ENCODE data around the gene KIF23. TPM values are rescaled to one million over a fixed set of nuclear protein-coding genes. Genes with fewer than 3 reads are reported as not detected.

The KIF23 gene
- total RNA-seq, 1 donor from 2014 or later: 1.5 TPM

- Mint-ChIP-seq H3K9me3 (no peaks in the 10 kb centered on the region), H3K27ac (no peak overlapping the region), H3K4me1 (peaks cover 22% of the 10 kb centered on the region), H3K36me3 (ENCODE audit: low read depth) (no peaks in the 10 kb centered on the region), H3K4me3 (no peak overlapping the region), H3K27me3 (no peaks in the 10 kb centered on the region)
- ATAC-seq (ENCODE audit: low read depth) (no peak), DNase-seq (no peak)
- POLR2A ChIA-PET: no interaction called here
- TF ChIP-seq CTCF (IDR thresholded peaks at IDR 0.05): no peak
- CTCF ChIA-PET: interaction anchor here (2.4 kb wide), 1 partner anchor 9 kb away, joined by 8 read pairs; no protein-coding TSS in a partner anchor
- intact Hi-C loops (cut with micrococcal nuclease): loop anchor here (5.0 kb wide), 1 partner anchor 409 kb away; no protein-coding TSS in a partner anchor
Measured at GRCh38 chr15:69466733-69467132, 52.6 kb downstream of the KIF23 start.

GRCh38 chr15:69467636-69468035 lies 53.5 kb downstream of the KIF23 start:
- TF ChIP-seq CTCF (IDR thresholded peaks at IDR 0.05): no peak
- intact Hi-C loops (cut with micrococcal nuclease): loop anchor here (5.0 kb wide), 1 partner anchor 410 kb away; no protein-coding TSS in a partner anchor
- no peak for ATAC-seq (ENCODE audit: low read depth)
- no peaks in the 10 kb centered on the region for H3K9me3 Mint-ChIP-seq
- no peak overlapping the region for H3K4me3 Mint-ChIP-seq
- no peaks in the 10 kb centered on the region for H3K27me3 Mint-ChIP-seq
- H3K36me3 Mint-ChIP-seq (ENCODE audit: low read depth): no peaks in the 10 kb centered on the region
- CTCF ChIA-PET: interaction anchor here (1.1 kb wide), 1 partner anchor 10 kb away, joined by 3 read pairs; no protein-coding TSS in a partner anchor
- no peak overlapping the region for H3K27ac Mint-ChIP-seq
- DNase-seq: no peak
- POLR2A ChIA-PET: no interaction called here
- peaks cover 15% of the 10 kb centered on the region for H3K4me1 Mint-ChIP-seq

- no peak for TF ChIP-seq CTCF (IDR thresholded peaks at IDR 0.05)
- ATAC-seq (ENCODE audit: low read depth) (peak; percentile 74), DNase-seq (no peak)
- peak overlapping the region; percentile 1 for H3K4me3 Mint-ChIP-seq
- CTCF ChIA-PET: interaction anchor here (1.1 kb wide), 1 partner anchor 11 kb away, joined by 3 read pairs; no protein-coding TSS in a partner anchor
- H3K4me1 Mint-ChIP-seq: peaks cover 8% of the 10 kb centered on the region
- intact Hi-C loops (cut with micrococcal nuclease): loop anchor here (5.0 kb wide), 1 partner anchor 411 kb away; no protein-coding TSS in a partner anchor
- H3K9me3 Mint-ChIP-seq: no peaks in the 10 kb centered on the region
- H3K27me3 Mint-ChIP-seq: no peaks in the 10 kb centered on the region
- no peak overlapping the region for H3K27ac Mint-ChIP-seq
- POLR2A ChIA-PET: interaction anchor here (1.4 kb wide), 1 partner anchor 16 kb away, joined by 5 read pairs; the partner anchor contains the start of gene RPLP1
- no peaks in the 10 kb centered on the region for H3K36me3 Mint-ChIP-seq (ENCODE audit: low read depth)
Measured at GRCh38 chr15:69468241-69469121, 54.3 kb downstream of the KIF23 start.

- POLR2A ChIA-PET: interaction anchor here (1.4 kb wide), 1 partner anchor 17 kb away, joined by 5 read pairs; the partner anchor contains the start of gene RPLP1
- no peaks in the 10 kb centered on the region for H3K36me3 Mint-ChIP-seq (ENCODE audit: low read depth)
- no peak for TF ChIP-seq CTCF (IDR thresholded peaks at IDR 0.05)
Measured at GRCh38 chr15:69469467-69470201, 55.5 kb downstream of the KIF23 start.

More at GRCh38 chr15:69469467-69470201, 55.5 kb downstream of the KIF23 start:
- peaks cover 6% of the 10 kb centered on the region for H3K4me1 Mint-ChIP-seq
- intact Hi-C loops (cut with micrococcal nuclease): loop anchor here (5.0 kb wide), 1 partner anchor 412 kb away; no protein-coding TSS in a partner anchor
- CTCF ChIA-PET: no interaction called here
- no peak for ATAC-seq (ENCODE audit: low read depth)
- H3K27ac Mint-ChIP-seq: no peak overlapping the region
- H3K9me3 Mint-ChIP-seq: no peaks in the 10 kb centered on the region
- no peak overlapping the region for H3K4me3 Mint-ChIP-seq
- no peaks in the 10 kb centered on the region for H3K27me3 Mint-ChIP-seq
- DNase-seq: no peak

Data from activated B cell treated with CpG ODN at 0.5 μM for 24 hours (primary cell).